Neural crest cell (in vitro differentiated cells): ENCODE measurements around the gene CSTF2T. TPM values are rescaled to one million over a fixed set of nuclear protein-coding genes. Genes with fewer than 3 reads are reported as not detected.

Source experiments
- DNase-seq: peaks from one replicate; pipeline ENCODE4 v3.0.0; 2021; ENCODE audit warnings: low read depth, mixed read lengths, low spot score
- H3K27ac Mint-ChIP-seq: one replicate; pipeline ENCODE4 v1.8.0; 2021; ENCODE audit warnings: mild to moderate bottlenecking, mixed read lengths; ENCODE audit not compliant: unreplicated experiment
- H3K27me3 Mint-ChIP-seq: 2 replicates; pipeline ENCODE4 v1.8.0; 2021; ENCODE audit warnings: low read depth, mild to moderate bottlenecking, mixed read lengths
- H3K36me3 Mint-ChIP-seq: 2 replicates; pipeline ENCODE4 v1.8.0; 2021; ENCODE audit warnings: low read depth, mild to moderate bottlenecking, mixed read lengths
- H3K4me1 Mint-ChIP-seq: 2 replicates; pipeline ENCODE4 v1.8.0; 2021; ENCODE audit warnings: mixed read lengths
- H3K4me3 Mint-ChIP-seq: one replicate; pipeline ENCODE4 v1.8.0; 2021; ENCODE audit warnings: mild to moderate bottlenecking, mixed read lengths
- H3K9me3 Mint-ChIP-seq: 2 replicates; pipeline ENCODE4 v1.8.0; 2021; ENCODE audit warnings: mixed read lengths
- total RNA-seq: library from RNA; stranded (reverse); gene quantifications from 2 replicates; pipeline ENCODE4 v1.2.1, GENCODE V29; 2021
- TF ChIP-seq, protein P1 (sequence below): fragments of 200-600 bp; sonication (generic); conservative IDR thresholded peaks from 2 replicates; pipeline ENCODE4 v1.5.0; 2021; ENCODE audit warnings: antibody characterized with exemption, mild to moderate bottlenecking

CSTF2T gene
- total RNA-seq, 1 donor from 2014 or later = 34.0 TPM

DNA sequence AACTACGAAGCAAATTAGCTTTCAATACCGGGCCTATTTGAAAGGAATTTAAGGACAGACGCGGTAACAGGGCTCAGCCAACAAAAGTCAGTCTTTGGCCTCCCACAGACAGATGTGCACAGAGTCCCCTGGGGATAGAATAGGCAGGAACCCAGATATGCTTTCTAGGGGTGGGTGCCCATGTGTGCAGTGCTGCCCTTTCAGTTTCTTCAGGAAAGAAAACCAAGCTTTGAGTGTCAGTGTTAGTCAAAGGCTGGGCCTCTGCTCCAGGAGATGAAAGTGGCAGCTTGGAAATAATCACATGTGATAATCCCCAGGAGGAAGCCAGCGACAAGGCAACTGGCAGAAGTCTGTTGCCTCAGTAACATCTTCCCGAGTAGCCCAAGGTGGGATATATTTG, 43.8 kb upstream of the CSTF2T start:
- no peak for DNase-seq
- Mint-ChIP-seq H3K27ac (no peak overlapping the region), H3K4me3 (no peak overlapping the region), H3K27me3 (no peaks in the 10 kb centered on the region), H3K36me3 (no peaks in the 10 kb centered on the region), H3K9me3 (no peaks in the 10 kb centered on the region), H3K4me1 (no peaks in the 10 kb centered on the region)
- TF ChIP-seq, protein P1, sequence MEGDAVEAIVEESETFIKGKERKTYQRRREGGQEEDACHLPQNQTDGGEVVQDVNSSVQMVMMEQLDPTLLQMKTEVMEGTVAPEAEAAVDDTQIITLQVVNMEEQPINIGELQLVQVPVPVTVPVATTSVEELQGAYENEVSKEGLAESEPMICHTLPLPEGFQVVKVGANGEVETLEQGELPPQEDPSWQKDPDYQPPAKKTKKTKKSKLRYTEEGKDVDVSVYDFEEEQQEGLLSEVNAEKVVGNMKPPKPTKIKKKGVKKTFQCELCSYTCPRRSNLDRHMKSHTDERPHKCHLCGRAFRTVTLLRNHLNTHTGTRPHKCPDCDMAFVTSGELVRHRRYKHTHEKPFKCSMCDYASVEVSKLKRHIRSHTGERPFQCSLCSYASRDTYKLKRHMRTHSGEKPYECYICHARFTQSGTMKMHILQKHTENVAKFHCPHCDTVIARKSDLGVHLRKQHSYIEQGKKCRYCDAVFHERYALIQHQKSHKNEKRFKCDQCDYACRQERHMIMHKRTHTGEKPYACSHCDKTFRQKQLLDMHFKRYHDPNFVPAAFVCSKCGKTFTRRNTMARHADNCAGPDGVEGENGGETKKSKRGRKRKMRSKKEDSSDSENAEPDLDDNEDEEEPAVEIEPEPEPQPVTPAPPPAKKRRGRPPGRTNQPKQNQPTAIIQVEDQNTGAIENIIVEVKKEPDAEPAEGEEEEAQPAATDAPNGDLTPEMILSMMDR = no peak

- TF ChIP-seq, protein P1 = no peak
- H3K9me3 Mint-ChIP-seq = no peaks in the 10 kb centered on the region
- H3K27me3 Mint-ChIP-seq = peaks cover 7% of the 10 kb centered on the region
Observed at GRCh38 chr10:51733057-51733456, 33.7 kb upstream of the CSTF2T start.

DNA sequence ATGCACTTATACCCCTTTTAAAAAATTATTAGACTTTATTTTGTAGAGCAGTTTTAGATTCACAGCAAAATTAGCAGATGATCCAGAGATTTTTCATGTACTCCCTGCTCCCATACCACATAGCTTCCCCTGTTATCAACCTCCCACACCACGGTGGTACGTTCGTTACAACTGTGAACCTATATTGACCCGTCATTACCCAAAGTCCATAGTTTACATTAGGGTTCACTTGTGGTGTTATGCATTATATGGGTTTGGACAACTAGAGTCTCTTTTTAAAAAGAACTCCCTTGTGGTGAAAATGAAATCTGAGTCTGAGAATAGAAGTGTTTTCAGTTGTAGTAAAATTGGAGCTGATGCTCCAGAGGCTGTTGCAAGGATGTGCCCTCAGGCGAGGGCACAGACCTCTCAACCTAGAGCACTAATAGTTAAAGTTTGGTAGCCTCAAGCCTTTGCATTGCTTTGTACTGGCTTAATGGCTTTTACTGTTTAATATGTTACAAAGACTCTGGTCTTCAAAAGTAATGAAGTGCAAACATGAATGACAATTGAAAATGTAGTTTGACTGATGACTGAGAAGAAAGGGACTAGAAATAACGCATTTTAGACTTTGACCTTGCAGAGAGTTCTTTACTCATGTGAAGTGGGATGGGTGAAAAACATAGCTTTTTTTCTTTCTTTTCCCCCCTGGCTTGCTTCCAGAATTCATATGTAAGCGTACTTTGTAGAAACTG, 30.6 kb upstream of the CSTF2T start:
- Mint-ChIP-seq H3K36me3 (no peaks in the 10 kb centered on the region), H3K4me3 (peak overlapping the region; percentile 21), H3K4me1 (peaks cover 18% of the 10 kb centered on the region), H3K9me3 (no peaks in the 10 kb centered on the region), H3K27ac (no peak overlapping the region), H3K27me3 (peaks cover 7% of the 10 kb centered on the region)
- peak; percentile 4 for DNase-seq
- TF ChIP-seq, protein P1 = no peak

More at GRCh38 chr10:51733057-51733456, 33.7 kb upstream of the CSTF2T start:
- H3K27ac Mint-ChIP-seq = no peak overlapping the region
- DNase-seq = no peak
- no peaks in the 10 kb centered on the region for H3K36me3 Mint-ChIP-seq
- H3K4me1 Mint-ChIP-seq = peaks cover 20% of the 10 kb centered on the region
- H3K4me3 Mint-ChIP-seq = no peak overlapping the region

DNA sequence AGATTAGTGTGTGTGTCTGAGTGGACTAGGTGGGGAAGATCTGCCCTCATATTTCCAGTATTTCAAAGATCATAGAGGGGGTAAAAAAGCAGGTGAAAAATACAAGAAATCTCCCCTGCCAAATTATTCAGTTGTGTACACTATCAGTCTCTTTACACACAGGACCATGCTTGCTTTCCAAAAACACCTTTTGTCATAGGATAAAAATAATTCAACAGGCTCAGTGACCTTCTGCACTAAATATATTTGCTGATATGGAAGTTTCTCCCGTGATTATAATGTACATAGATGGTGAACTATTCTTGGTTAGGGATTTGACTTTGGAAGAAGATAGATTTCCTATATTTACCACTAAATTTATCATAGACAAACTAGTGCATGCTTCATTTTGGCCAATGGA, 24.6 kb upstream of the CSTF2T start:
- Mint-ChIP-seq H3K36me3 (no peaks in the 10 kb centered on the region), H3K4me3 (no peak overlapping the region), H3K4me1 (no peaks in the 10 kb centered on the region), H3K9me3 (no peaks in the 10 kb centered on the region), H3K27ac (peak overlapping the region; percentile 68), H3K27me3 (peaks cover 10% of the 10 kb centered on the region)
- DNase-seq = no peak
- TF ChIP-seq, protein P1 = no peak

- DNase-seq = no peak
- TF ChIP-seq, protein P1 = no peak
- Mint-ChIP-seq H3K27ac (no peak overlapping the region), H3K9me3 (no peaks in the 10 kb centered on the region), H3K27me3 (peaks cover 3% of the 10 kb centered on the region), H3K36me3 (no peaks in the 10 kb centered on the region), H3K4me3 (no peak overlapping the region), H3K4me1 (no peaks in the 10 kb centered on the region)
Observed at GRCh38 chr10:51718804-51719291, 19.5 kb upstream of the CSTF2T start.
